Omental fat pad (tissue), 4 donors: ENCODE results near the gene GPC6. TPM values are rescaled to one million over a fixed set of nuclear protein-coding genes. Genes with fewer than 3 reads are reported as not detected.

Experiments used
- ATAC-seq: fragments of 150-250 bp; one replicate; pipeline ENCODE4 v1.9.1; 2016; ENCODE audit warnings: mild to moderate bottlenecking, moderate library complexity; ENCODE audit not compliant: low FRiP score
- DNase-seq: peaks from one replicate; pipeline ENCODE4 v3.0.0-alpha.2; 2019; ENCODE audit warnings: low spot score
- total RNA-seq, 4 donors: library from RNA; depleted of rRNA; stranded (reverse); fragments of >200 nt; gene quantifications; one replicate each; pipeline ENCODE4 v1.1.0, GENCODE V29; 2016
- TF ChIP-seq, protein P1 (sequence below), 3 donors: fragments of 450-650 bp; IDR thresholded peaks; one replicate each; pipeline ENCODE4 v1.5.1; 2016 to 2017; ENCODE audit warnings: antibody characterized with exemption in 3 of 3, mild to moderate bottlenecking in 3 of 3, moderate library complexity in 2 of 3

The GPC6 gene
- total RNA-seq, 4 donors from 2014 or later = 9.2 to 24.4 (median 16.4) TPM

DNA sequence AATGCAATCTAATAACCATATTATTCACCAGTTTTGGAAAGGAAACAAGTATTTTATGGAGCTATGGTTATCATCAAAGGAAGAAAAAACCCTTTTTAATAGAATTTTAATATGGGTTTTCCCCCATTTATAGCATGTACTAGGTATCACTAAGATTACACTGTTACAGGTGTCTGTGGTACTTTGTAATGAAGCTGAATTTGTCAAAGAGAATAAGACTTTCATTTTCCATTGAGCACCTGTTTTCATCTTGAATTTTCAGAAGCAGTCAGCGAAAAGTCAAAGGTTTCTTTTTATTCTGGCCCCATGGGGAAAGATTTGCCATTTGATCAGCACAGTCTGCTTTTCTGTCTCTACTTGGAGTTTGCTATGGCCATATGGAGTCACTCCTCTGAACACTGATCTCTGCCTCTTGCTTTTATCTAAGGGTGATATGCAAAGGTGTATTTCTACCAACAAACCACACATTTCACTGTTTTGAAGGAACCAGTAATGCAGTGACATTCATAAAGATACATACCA lies 662.9 kb downstream of the GPC6 start:
- ATAC-seq (no peak), DNase-seq (no peak)
- TF ChIP-seq, protein P1, sequence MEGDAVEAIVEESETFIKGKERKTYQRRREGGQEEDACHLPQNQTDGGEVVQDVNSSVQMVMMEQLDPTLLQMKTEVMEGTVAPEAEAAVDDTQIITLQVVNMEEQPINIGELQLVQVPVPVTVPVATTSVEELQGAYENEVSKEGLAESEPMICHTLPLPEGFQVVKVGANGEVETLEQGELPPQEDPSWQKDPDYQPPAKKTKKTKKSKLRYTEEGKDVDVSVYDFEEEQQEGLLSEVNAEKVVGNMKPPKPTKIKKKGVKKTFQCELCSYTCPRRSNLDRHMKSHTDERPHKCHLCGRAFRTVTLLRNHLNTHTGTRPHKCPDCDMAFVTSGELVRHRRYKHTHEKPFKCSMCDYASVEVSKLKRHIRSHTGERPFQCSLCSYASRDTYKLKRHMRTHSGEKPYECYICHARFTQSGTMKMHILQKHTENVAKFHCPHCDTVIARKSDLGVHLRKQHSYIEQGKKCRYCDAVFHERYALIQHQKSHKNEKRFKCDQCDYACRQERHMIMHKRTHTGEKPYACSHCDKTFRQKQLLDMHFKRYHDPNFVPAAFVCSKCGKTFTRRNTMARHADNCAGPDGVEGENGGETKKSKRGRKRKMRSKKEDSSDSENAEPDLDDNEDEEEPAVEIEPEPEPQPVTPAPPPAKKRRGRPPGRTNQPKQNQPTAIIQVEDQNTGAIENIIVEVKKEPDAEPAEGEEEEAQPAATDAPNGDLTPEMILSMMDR (IDR thresholded peaks at IDR 0.05) = no peak

DNA sequence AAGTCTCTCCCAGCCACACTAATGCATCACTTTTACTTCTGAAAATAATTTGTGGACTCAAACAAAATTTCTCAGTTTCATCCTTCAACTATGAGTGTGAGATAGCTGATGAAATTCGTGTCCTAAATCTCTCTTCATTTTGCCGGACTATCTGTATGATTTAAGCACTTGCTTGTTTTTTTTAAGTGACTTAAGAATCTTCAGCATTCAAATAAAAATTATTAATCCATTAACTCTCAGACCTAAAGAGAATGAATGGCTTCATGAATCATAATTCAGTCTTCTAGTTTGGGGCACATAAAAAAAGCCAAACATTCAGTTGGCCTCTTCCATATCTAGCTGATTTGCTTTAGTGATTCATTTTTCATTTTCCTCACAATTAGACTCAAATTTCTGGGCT lies 673.4 kb downstream of the GPC6 start:
- TF ChIP-seq, protein P1 (IDR thresholded peaks at IDR 0.05) = no peak
- ATAC-seq (no peak), DNase-seq (no peak)

DNA sequence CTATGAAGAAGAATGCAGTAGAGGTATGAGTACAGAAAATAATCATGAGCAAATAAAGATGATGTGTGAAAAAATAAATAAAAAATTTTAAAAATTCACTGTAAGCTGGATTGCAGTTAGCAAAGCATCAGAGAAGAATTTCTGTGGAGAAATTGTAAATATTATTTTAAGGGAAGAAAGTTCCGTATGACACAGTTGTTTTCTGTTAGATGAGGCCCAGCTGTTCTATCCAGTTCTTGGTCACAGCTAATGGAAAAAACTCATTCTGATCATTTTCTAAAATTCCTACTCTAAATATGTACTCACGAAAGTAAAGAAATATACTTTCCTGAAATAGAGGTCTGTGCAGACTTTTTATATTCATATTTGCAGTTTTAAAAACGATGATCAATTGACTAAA lies 674.1 kb downstream of the GPC6 start:
- ATAC-seq (no peak), DNase-seq (no peak)
- TF ChIP-seq, protein P1 (IDR thresholded peaks at IDR 0.05) = no peak

DNA sequence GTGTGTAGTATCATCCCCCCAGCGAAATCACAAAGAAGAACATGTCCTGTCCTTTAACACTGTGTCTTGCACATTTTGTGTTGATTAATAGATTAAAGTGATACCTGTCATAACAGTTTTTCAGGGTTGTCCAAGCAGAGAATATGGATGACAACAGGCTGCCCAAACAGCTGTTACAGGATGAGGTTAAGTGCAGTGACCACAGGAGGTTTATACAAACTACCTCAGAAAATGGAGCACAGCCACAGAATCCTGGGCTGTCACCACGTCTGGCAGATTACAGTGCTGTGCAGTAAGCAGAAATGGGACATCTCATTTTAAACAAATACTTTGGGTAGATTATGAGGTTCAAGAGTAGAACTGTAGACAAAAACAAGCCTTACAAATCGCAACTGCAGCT lies 677.3 kb downstream of the GPC6 start:
- DNase-seq (no peak), ATAC-seq (no peak)
- TF ChIP-seq, protein P1 (IDR thresholded peaks at IDR 0.05) = no peak

DNA sequence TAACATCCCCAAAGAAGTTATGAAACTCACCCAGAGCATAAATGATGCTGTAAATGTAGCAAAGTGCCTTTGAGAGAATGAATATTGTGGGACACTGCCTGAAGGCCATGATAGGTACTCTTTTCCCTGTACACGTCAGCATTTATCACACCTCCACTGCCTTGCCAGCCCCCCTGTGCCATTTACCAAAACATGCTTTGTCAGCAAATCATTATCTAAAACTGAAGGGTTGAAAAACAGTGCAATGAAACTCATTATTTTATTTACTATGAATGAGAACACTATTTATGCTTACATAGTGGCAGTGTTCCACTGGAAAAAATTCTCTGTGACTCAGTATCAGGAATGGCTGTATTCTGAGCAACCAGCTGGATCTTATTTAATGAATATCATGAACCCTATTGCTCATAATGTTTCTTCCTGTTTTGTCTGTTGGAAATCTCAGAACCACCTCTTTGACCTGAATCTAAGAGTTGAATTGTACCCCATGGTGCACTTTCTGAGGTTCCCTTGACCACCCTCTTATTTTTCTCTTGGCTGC lies 688.7 kb downstream of the GPC6 start:
- ATAC-seq (no peak), DNase-seq (no peak)
- TF ChIP-seq, protein P1 (IDR thresholded peaks at IDR 0.05) = no peak

DNA sequence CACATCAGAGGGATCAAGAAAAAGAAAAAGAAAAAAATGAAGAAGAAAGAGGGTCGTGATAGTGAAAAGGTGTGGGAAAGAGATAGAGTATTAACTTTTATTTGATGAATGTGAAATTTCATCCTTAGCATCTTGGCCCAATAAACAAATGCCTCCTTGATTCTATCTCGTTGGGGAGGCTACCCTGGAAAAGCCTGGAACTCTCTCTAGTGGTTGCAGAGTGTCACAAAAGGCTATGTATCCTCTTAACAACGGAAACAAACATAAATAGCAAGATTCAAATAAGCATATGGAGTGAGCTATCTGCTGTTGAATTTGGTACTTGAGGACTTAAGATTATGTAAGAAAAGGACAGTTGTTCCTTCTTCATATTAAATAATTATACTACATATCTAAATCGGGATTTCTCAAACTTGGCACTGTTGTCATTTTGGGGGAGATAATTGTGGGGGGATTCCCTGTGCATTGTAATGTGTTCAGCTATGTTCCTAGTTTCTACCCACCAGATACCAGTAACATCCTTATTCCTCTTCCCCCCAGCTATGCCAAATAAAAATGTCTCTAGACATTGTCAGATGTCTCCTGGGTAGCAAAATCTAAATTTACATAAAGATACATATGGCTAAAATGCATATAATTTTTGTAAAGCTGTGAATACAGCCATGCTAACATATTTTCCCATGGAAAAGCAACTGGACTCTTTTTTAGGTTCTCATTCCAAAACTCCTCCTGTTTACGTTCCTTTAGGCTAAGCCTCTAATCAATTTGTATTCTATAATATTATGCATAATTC lies 695.7 kb downstream of the GPC6 start:
- DNase-seq = no peak

More for the DNA sequence above, 695.7 kb downstream of the GPC6 start:
- no peak for ATAC-seq
- TF ChIP-seq, protein P1 (IDR thresholded peaks at IDR 0.05) = no peak
